Endothelial cell of umbilical vein (primary cell): Measurements from ENCODE around the gene GSC2. TPM values are rescaled to one million over a fixed set of nuclear protein-coding genes. Genes with fewer than 3 reads are reported as not detected.

Source experiments
- BruUV-seq: library from RNA; stranded (reverse); fragments of 400-500 nt; replicated peaks from 2 replicates; lab custom pipeline; 2021; lab: Mats Ljungman, UMichigan
- CTCF ChIA-PET: fragments of 300-600, 350-600 bp; sonication (Branson Sonifier 250); formaldehyde crosslinking; loops from one replicate; lab custom pipeline; 2021; ENCODE audit warnings: antibody characterized with exemption, inconsistent platforms; lab: Charles Lee
- POLR2A ChIA-PET: fragments of 300-600, 350-600 bp; sonication (Branson Sonifier 250); formaldehyde crosslinking; loops from one replicate; lab custom pipeline; 2021; ENCODE audit warnings: antibody characterized with exemption, inconsistent platforms; lab: Charles Lee
- DNase-seq: peaks from one replicate; pipeline ENCODE4 v3.0.0-alpha.2; 2011; ENCODE audit warnings: low read depth, low spot score
- FAIRE-seq: peaks from 2 replicates; lab custom pipeline; 2011; peaks lifted over from hg19 to GRCh38; lab: Jason Lieb, UNC
- H2AFZ ChIP-seq: 2 replicates; pipeline ENCODE4 v1.6.0; 2012; ENCODE audit warnings: low read depth, low read length, control low read depth, inconsistent platforms
- H3K27ac ChIP-seq: 2 replicates; pipeline ENCODE4 v1.5.1; 2011; ENCODE audit warnings: low read depth, mild to moderate bottlenecking, control low read depth, low read length, moderate library complexity; ENCODE audit not compliant: insufficient read depth
- H3K27me3 ChIP-seq, 2 experiments: 2 replicates each; pipeline versions ENCODE4 v1.6.0 to v1.6.1; 2011; ENCODE audit warnings: low read length in 2 of 2, mixed read lengths in 1 of 2; ENCODE audit not compliant: control insufficient read depth in 2 of 2, insufficient read depth in 2 of 2
- H3K36me3 ChIP-seq, 2 experiments: 2 replicates in 1 of 2; 3 replicates in 1 of 2; pipeline ENCODE4 v1.5.1; 2011; ENCODE audit warnings: low read length in 2 of 2, mild to moderate bottlenecking in 1 of 2, moderate library complexity in 1 of 2; ENCODE audit not compliant: control insufficient read depth in 2 of 2, insufficient read depth in 2 of 2; ENCODE audit errors: extremely low read depth in 1 of 2
- H3K4me1 ChIP-seq: 3 replicates; pipeline ENCODE4 v1.5.1; 2011; ENCODE audit warnings: mild to moderate bottlenecking, low read length; ENCODE audit not compliant: control insufficient read depth, insufficient read depth; ENCODE audit errors: extremely low read depth
- H3K4me2 ChIP-seq: 2 replicates; pipeline ENCODE4 v1.6.1; 2011; ENCODE audit warnings: low read length, control low read depth, mixed read lengths; ENCODE audit not compliant: insufficient read depth
- H3K4me3 ChIP-seq, 3 experiments: fragments of 200-600 bp in 1 of 3; sonication (generic), shearing (Covaris generic) in 1 of 3; replicated peaks in 1 of 3; 2 replicates each; pipeline ENCODE4 v1.5.1; 2011 to 2016; ENCODE audit warnings: control low read depth in 3 of 3, low read length in 3 of 3, mild to moderate bottlenecking in 2 of 3, inconsistent platforms in 1 of 3, low read depth in 1 of 3, moderate library complexity in 1 of 3; ENCODE audit not compliant: insufficient read depth in 1 of 3
- H3K79me2 ChIP-seq: 2 replicates; pipeline ENCODE4 v1.6.0; 2012; ENCODE audit warnings: low read length, inconsistent platforms; ENCODE audit not compliant: control insufficient read depth, insufficient read depth
- H3K9ac ChIP-seq: replicated peaks from 2 replicates; pipeline ENCODE3; 2011; ENCODE audit warnings: low read length, control low read depth; ENCODE audit not compliant: insufficient read depth; ENCODE audit errors: extremely low read depth
- H3K9me1 ChIP-seq: replicated peaks from 3 replicates; pipeline ENCODE4 v1.6.0; 2011; ENCODE audit warnings: mild to moderate bottlenecking, low read length; ENCODE audit not compliant: control insufficient read depth, insufficient read depth; ENCODE audit errors: extremely low read depth
- H3K9me3 ChIP-seq: replicated peaks from 2 replicates; pipeline ENCODE4 v1.5.1; 2012; ENCODE audit warnings: low read length, inconsistent platforms; ENCODE audit not compliant: control insufficient read depth, insufficient read depth
- H4K20me1 ChIP-seq: replicated peaks from 2 replicates; pipeline ENCODE3; 2011; ENCODE audit warnings: mild to moderate bottlenecking, low read length; ENCODE audit not compliant: control insufficient read depth, insufficient read depth; ENCODE audit errors: extremely low read depth
- CTCF ChIP-seq, 2 donors: IDR thresholded peaks; 1 replicate in 1 of 2; 2 replicates in 1 of 2; pipeline ENCODE4 v1.5.1; 2011; ENCODE audit warnings: low read length in 2 of 2, mild to moderate bottlenecking in 2 of 2, moderate library complexity in 2 of 2, control low read depth in 1 of 2, inconsistent platforms in 1 of 2, low read depth in 1 of 2; ENCODE audit not compliant: insufficient read depth in 1 of 2; ENCODE audit errors: extremely low read depth in 1 of 2
- EZH2 ChIP-seq: IDR thresholded peaks from 2 replicates; pipeline ENCODE4 v1.6.1; 2012; ENCODE audit warnings: borderline replicate concordance, low read depth, mild to moderate bottlenecking, moderate library complexity, low read length, inconsistent platforms; ENCODE audit not compliant: severe bottlenecking
- FOS ChIP-seq: IDR thresholded peaks from 2 replicates; pipeline ENCODE4 v1.6.1; 2011; ENCODE audit warnings: mild to moderate bottlenecking, low read length, moderate library complexity, borderline replicate concordance; ENCODE audit not compliant: insufficient read depth
- GATA2 ChIP-seq: IDR thresholded peaks from 2 replicates; pipeline ENCODE4 v1.7.0; 2011; ENCODE audit warnings: low read depth, mild to moderate bottlenecking, moderate library complexity, mixed read lengths, low read length; ENCODE audit not compliant: insufficient read length, insufficient read depth
- JUN ChIP-seq: IDR thresholded peaks from 2 replicates; pipeline ENCODE4 v1.6.1; 2011; ENCODE audit warnings: borderline replicate concordance, low read depth; ENCODE audit not compliant: insufficient read length, insufficient read depth
- MAX ChIP-seq: IDR thresholded peaks from 2 replicates; pipeline ENCODE4 v1.6.1; 2011; ENCODE audit not compliant: insufficient read depth, insufficient read length
- MYC ChIP-seq: IDR thresholded peaks from one replicate; pipeline ENCODE4 v1.6.1; 2011; ENCODE audit warnings: mild to moderate bottlenecking, low read depth, low read length
- POLR2A ChIP-seq: IDR thresholded peaks from 2 replicates; pipeline ENCODE4 v1.6.1; 2012; ENCODE audit warnings: low read depth, mild to moderate bottlenecking, control low read depth, low read length
- POLR2AphosphoS5 ChIP-seq: IDR thresholded peaks from 2 replicates; pipeline ENCODE4 v1.6.1; 2012; ENCODE audit warnings: low read depth, mild to moderate bottlenecking, control low read depth, low read length, moderate library complexity; ENCODE audit not compliant: insufficient read depth
- dilution Hi-C: fragments of 300-500 bp; cut with MboI; formaldehyde crosslinking; loops from one replicate; pipeline ENCODE4 v1.15.0; 2019; ENCODE audit warnings: low sequenced_read_pairs; ENCODE audit not compliant: extremely low pct_ligation_motif_present
- intact Hi-C: fragments of 100-400 bp; cut with micrococcal nuclease; formaldehyde crosslinking; loops from one replicate; pipeline ENCODE4 v1.10.0; 2022
- polyA plus RNA-seq, 4 experiments: library from polyadenylated mRNA; depleted of rRNA in 3 of 4; stranded (reverse) in 3 of 4; unstranded in 1 of 4; fragments of >200 nt; gene quantifications; 2 replicates each; pipeline versions ENCODE4 v1.2.1 to v1.2.3, GENCODE V29; 2011 to 2012; ENCODE audit warnings: missing spikeins in 1 of 4
- total RNA-seq: library from RNA; stranded (reverse); gene quantifications from 2 replicates; pipeline ENCODE4 v1.2.3, GENCODE V29; 2021

GSC2 gene
- total and polyA plus RNA-seq, 2 donors (not counting 3 experiments of a cell fraction or from before 2014, with no cell fraction given) = not detected

DNA sequence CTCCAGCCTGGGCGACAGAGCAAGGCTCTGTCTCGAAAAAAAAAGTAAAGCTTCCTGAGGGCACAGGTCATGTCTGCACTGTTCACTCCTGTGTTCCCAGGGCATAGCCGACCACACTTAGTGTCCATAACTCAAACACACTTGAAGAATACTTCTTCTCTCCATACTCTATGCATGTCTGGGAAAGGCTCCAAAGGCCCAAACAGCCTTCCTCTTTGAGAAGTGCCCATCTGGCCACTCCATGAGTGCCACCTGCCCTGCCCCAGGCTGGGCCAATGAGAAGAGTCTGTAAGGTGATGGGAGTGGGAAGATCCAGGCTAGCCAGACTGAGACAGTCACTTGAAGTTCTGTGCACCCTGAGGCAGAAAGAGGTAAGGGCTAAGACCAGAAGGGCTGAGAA lies 52.6 kb downstream of the GSC2 start:
- BruUV-seq = no TSS peak
- H3K9me3 ChIP-seq = no peaks in the 10 kb centered on the region
- no peak for TF ChIP-seq POLR2AphosphoS5
- TF ChIP-seq FOS = no peak
- TF ChIP-seq MAX = no peak
- no peak for TF ChIP-seq MYC
- TF ChIP-seq POLR2A = no peak
- no peak for TF ChIP-seq EZH2
- no peak for TF ChIP-seq CTCF (IDR thresholded peaks at IDR 0.05; ENCODE audit: extremely low read depth in 1 of 2, insufficient read depth in 1 of 2, low read depth in 1 of 2, low read length in 2 of 2)
- TF ChIP-seq GATA2 = no peak
- no peak for TF ChIP-seq JUN
- H3K27me3 ChIP-seq = no peaks in the 10 kb centered on the region
- POLR2A ChIA-PET = interaction anchor here (0.7 kb wide), 1 partner anchor 12 kb away, joined by 3 read pairs; no protein-coding TSS in a partner anchor
- DNase-seq (no peak), FAIRE-seq (no peak)
- peaks cover 2% of the 10 kb centered on the region for H4K20me1 ChIP-seq
- no peaks in the 10 kb centered on the region for H3K36me3 ChIP-seq
- dilution Hi-C loops (no loop called here), intact Hi-C loops (no loop called here)
- CTCF ChIA-PET = no interaction called here
- H3K27ac ChIP-seq = no peak overlapping the region
- no peak overlapping the region for H3K4me2 ChIP-seq
- H3K9ac ChIP-seq = no peak overlapping the region
- peaks cover 16% of the 10 kb centered on the region for H3K79me2 ChIP-seq
- no peak overlapping the region for H2AFZ ChIP-seq
- H3K4me3 ChIP-seq = no peak overlapping the region
- H3K4me1 ChIP-seq = no peaks in the 10 kb centered on the region
- no peaks in the 10 kb centered on the region for H3K9me1 ChIP-seq

Other genes starting within 250 kb of the GSC2 start
- gene DGCR6, start 244.0 kb downstream of the GSC2 start, total RNA-seq = 0.44 and 0.95 TPM in 2 replicates
- 0.70 and 1.1 TPM in 2 replicates for gene DGCR6, start 244.0 kb downstream of the GSC2 start, polyA plus RNA-seq
- not detected in 2 replicates for gene PRODH, start 214.0 kb downstream of the GSC2 start, total RNA-seq
- 0.03 TPM in 1 of 2 replicates, not detected in the other for gene PRODH, start 214.0 kb downstream of the GSC2 start, polyA plus RNA-seq
- gene DGCR2, start 27.9 kb downstream of the GSC2 start, total RNA-seq = 44.8 and 49.6 TPM in 2 replicates
- gene DGCR2, start 27.9 kb downstream of the GSC2 start, polyA plus RNA-seq = 51.2 and 61.7 TPM in 2 replicates
- not detected in 2 replicates for gene TSSK2, start 19.0 kb downstream of the GSC2 start, total RNA-seq
- gene TSSK2, start 19.0 kb downstream of the GSC2 start, polyA plus RNA-seq = not detected in 2 replicates
- gene ESS2, start 5.6 kb downstream of the GSC2 start, total RNA-seq = 18.4 and 21.9 TPM in 2 replicates
- gene ESS2, start 5.6 kb downstream of the GSC2 start, polyA plus RNA-seq = 20.1 and 22.8 TPM in 2 replicates
- gene SLC25A1, start 28.4 kb upstream of the GSC2 start, total RNA-seq = 94.5 and 102 TPM in 2 replicates
- gene SLC25A1, start 28.4 kb upstream of the GSC2 start, polyA plus RNA-seq = 78.0 and 80.0 TPM in 2 replicates
- gene CLTCL1, start 141.4 kb upstream of the GSC2 start, total RNA-seq = 6.2 and 6.8 TPM in 2 replicates
- gene CLTCL1, start 141.4 kb upstream of the GSC2 start, polyA plus RNA-seq = 5.0 and 5.1 TPM in 2 replicates